ENCODE data around the gene HOXD8. TPM values are rescaled to one million over a fixed set of nuclear protein-coding genes. Genes with fewer than 3 reads are reported as not detected.

HOXD8 gene
- total and polyA plus RNA-seq, 2 donors (not counting 1 experiment from before 2014, with no cell fraction given), result not detected

DNA sequence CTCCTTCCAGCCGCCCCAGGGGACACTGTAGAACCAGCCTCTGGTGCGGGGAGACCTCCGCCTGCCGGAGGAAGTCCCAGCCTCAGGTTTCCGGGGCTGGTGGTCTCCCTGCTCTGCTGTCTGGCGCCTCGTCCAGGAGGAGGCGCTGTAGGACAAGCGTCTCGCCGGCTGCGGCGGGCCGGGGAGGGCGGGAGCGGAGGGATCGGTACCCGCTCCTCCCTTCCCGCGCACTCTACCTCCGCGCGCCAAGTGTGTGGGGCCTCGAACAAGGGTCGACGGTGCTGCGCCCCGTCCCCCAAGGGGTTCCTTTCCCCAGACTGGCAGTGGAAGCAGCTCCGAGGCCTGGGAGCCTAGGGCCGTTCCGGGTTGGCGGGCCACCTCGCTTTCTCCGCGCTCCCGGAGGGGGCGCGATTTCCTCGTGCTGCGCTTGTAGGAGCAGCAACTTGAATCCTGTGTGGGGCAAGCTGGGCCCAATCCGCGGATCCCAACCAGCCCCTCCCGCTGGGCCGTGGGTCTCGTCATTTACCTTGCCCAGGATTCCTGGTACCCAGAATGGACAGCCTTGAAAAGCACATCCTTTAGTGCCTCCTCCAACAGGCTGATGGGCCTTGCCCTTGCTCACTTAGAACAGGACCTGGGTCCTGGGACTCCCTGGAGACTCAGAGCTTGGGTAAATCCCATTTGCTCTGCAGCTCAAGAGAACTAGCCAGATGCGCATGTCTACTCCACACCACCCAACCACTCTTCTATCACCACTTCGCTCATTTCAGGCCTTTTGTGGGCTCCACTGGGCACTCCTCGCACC, 11.2 kb downstream of the HOXD8 start:
- DNase-seq (ENCODE audit: low read depth in 2 of 2), result peak; percentile 41 to 64
- no peaks in the 10 kb centered on the region for H3K4me1 ChIP-seq (ENCODE audit: control insufficient read depth, extremely low read depth, insufficient read depth, low read length)
- no peaks in the 10 kb centered on the region for H4K20me1 ChIP-seq (ENCODE audit: control insufficient read depth, extremely low read depth, insufficient read depth, low read length)
- H3K4me2 ChIP-seq (ENCODE audit: extremely low read depth, insufficient read depth, low read length), result peak overlapping the region; percentile 78
- H2AFZ ChIP-seq (ENCODE audit: low read length), result peak overlapping the region; percentile 65
- no peaks in the 10 kb centered on the region for H3K36me3 ChIP-seq (ENCODE audit: control insufficient read depth, insufficient read depth, low read length)
- H3K27me3 ChIP-seq (ENCODE audit: control insufficient read depth, insufficient read depth, low read length), result peaks cover 56% of the 10 kb centered on the region
- H3K9me3 ChIP-seq (ENCODE audit: control insufficient read depth, insufficient read depth, low read depth, low read length), result no peaks in the 10 kb centered on the region
- H3K79me2 ChIP-seq (ENCODE audit: control insufficient read depth, insufficient read depth, low read length), result no peaks in the 10 kb centered on the region
- H3K27ac ChIP-seq (ENCODE audit: insufficient read depth, low read length), result no peak overlapping the region
- no peak overlapping the region for H3K9ac ChIP-seq (ENCODE audit: insufficient read depth, low read length)
- peak overlapping the region in 3 of 4 experiments; percentile 17 to 59 (median 21) for H3K4me3 ChIP-seq (replicated peaks in 1 of 4; ENCODE audit: control extremely low read depth in 1 of 4, insufficient read depth in 1 of 4, low read depth in 3 of 4, low read length in 4 of 4)
- TF ChIP-seq EZH2 (IDR thresholded peaks at IDR 0.05; ENCODE audit: low read length, missing control alignments), result peak; percentile 33
- TF ChIP-seq, protein P1, sequence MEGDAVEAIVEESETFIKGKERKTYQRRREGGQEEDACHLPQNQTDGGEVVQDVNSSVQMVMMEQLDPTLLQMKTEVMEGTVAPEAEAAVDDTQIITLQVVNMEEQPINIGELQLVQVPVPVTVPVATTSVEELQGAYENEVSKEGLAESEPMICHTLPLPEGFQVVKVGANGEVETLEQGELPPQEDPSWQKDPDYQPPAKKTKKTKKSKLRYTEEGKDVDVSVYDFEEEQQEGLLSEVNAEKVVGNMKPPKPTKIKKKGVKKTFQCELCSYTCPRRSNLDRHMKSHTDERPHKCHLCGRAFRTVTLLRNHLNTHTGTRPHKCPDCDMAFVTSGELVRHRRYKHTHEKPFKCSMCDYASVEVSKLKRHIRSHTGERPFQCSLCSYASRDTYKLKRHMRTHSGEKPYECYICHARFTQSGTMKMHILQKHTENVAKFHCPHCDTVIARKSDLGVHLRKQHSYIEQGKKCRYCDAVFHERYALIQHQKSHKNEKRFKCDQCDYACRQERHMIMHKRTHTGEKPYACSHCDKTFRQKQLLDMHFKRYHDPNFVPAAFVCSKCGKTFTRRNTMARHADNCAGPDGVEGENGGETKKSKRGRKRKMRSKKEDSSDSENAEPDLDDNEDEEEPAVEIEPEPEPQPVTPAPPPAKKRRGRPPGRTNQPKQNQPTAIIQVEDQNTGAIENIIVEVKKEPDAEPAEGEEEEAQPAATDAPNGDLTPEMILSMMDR (conservative IDR thresholded peaks at IDR 0.05 in 1 of 2, IDR thresholded peaks at IDR 0.05 in 1 of 2; ENCODE audit: low read depth in 1 of 2, low read length in 2 of 2), result peak; percentile 59 to 82

GRCh38 chr2:176142281-176142680, 12.8 kb downstream of the HOXD8 start:
- Histone ChIP-seq H3K4me1 (ENCODE audit: control insufficient read depth, extremely low read depth, insufficient read depth, low read length) (no peaks in the 10 kb centered on the region), H3K27ac (ENCODE audit: insufficient read depth, low read length) (no peak overlapping the region), H4K20me1 (ENCODE audit: control insufficient read depth, extremely low read depth, insufficient read depth, low read length) (no peaks in the 10 kb centered on the region), H3K4me3 (replicated peaks in 1 of 4; ENCODE audit: control extremely low read depth in 1 of 4, insufficient read depth in 1 of 4, low read depth in 3 of 4, low read length in 4 of 4) (no peak overlapping the region), H3K79me2 (ENCODE audit: control insufficient read depth, insufficient read depth, low read length) (no peaks in the 10 kb centered on the region), H3K9ac (ENCODE audit: insufficient read depth, low read length) (no peak overlapping the region), H2AFZ (ENCODE audit: low read length) (no peak overlapping the region), H3K4me2 (ENCODE audit: extremely low read depth, insufficient read depth, low read length) (no peak overlapping the region), H3K9me3 (ENCODE audit: control insufficient read depth, insufficient read depth, low read depth, low read length) (no peaks in the 10 kb centered on the region), H3K27me3 (ENCODE audit: control insufficient read depth, insufficient read depth, low read length) (peaks cover 50% of the 10 kb centered on the region), H3K36me3 (ENCODE audit: control insufficient read depth, insufficient read depth, low read length) (no peaks in the 10 kb centered on the region)
- DNase-seq (ENCODE audit: low read depth in 2 of 2), result no peak
- TF ChIP-seq EZH2 (IDR thresholded peaks at IDR 0.05; ENCODE audit: low read length, missing control alignments), result no peak
- TF ChIP-seq, protein P1 (conservative IDR thresholded peaks at IDR 0.05 in 1 of 2, IDR thresholded peaks at IDR 0.05 in 1 of 2; ENCODE audit: low read depth in 1 of 2, low read length in 2 of 2), result no peak

GRCh38 chr2:176145085-176145969, 15.8 kb downstream of the HOXD8 start:
- Histone ChIP-seq H4K20me1 (ENCODE audit: control insufficient read depth, extremely low read depth, insufficient read depth, low read length) (no peaks in the 10 kb centered on the region), H3K79me2 (ENCODE audit: control insufficient read depth, insufficient read depth, low read length) (no peaks in the 10 kb centered on the region), H3K9me3 (ENCODE audit: control insufficient read depth, insufficient read depth, low read depth, low read length) (no peaks in the 10 kb centered on the region), H3K4me1 (ENCODE audit: control insufficient read depth, extremely low read depth, insufficient read depth, low read length) (no peaks in the 10 kb centered on the region), H3K27ac (ENCODE audit: insufficient read depth, low read length) (no peak overlapping the region), H3K9ac (ENCODE audit: insufficient read depth, low read length) (no peak overlapping the region), H2AFZ (ENCODE audit: low read length) (no peak overlapping the region), H3K4me3 (replicated peaks in 1 of 4; ENCODE audit: control extremely low read depth in 1 of 4, insufficient read depth in 1 of 4, low read depth in 3 of 4, low read length in 4 of 4) (no peak overlapping the region), H3K4me2 (ENCODE audit: extremely low read depth, insufficient read depth, low read length) (no peak overlapping the region), H3K36me3 (ENCODE audit: control insufficient read depth, insufficient read depth, low read length) (no peaks in the 10 kb centered on the region), H3K27me3 (ENCODE audit: control insufficient read depth, insufficient read depth, low read length) (peaks cover 51% of the 10 kb centered on the region)
- TF ChIP-seq, protein P1 (conservative IDR thresholded peaks at IDR 0.05 in 1 of 2, IDR thresholded peaks at IDR 0.05 in 1 of 2; ENCODE audit: low read depth in 1 of 2, low read length in 2 of 2), result no peak
- TF ChIP-seq EZH2 (IDR thresholded peaks at IDR 0.05; ENCODE audit: low read length, missing control alignments), result no peak
- no peak for DNase-seq (ENCODE audit: low read depth in 2 of 2)
